Measurements from ENCODE around the gene OR1I1.

The OR1I1 gene

DNA sequence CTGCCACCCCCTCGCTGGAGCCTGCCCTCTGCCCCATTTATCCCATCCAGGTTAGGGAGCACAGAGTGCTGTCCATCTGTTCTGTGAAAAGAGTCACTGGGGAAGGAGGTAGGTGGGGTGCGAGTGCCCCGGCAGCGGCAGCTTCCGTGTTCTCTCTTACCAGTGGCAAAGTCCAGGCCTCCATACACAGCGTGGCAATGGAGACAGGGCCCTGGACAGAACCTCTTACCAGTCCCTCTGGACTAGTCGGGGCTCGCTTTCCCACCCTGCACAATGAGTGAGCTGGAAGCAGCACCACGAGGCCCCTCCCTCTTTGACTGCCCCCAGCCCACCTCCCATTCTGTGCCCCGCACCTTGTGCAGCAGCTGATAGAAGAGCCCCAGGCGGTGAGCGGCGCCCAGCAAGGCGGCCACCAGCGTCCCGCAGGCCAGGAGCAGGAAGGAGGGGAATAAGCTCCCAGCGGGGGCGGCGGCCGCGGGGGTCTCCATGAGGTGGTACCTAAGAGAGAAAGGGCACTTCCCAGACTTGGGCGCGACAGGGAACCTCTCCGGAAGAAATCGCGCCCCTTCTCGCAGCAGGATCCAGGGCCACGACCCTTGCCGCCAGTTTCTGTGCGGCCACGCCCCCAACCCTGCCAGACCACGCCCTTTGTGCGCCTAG is 42.7 kb downstream of the OR1I1 start:
- H3K4me3 ChIP-seq (ENCODE audit: low read depth, low read length): peak overlapping the region; percentile 78
- DNase-seq (ENCODE audit: low read depth): peak; percentile 21
- TF ChIP-seq, protein P1, sequence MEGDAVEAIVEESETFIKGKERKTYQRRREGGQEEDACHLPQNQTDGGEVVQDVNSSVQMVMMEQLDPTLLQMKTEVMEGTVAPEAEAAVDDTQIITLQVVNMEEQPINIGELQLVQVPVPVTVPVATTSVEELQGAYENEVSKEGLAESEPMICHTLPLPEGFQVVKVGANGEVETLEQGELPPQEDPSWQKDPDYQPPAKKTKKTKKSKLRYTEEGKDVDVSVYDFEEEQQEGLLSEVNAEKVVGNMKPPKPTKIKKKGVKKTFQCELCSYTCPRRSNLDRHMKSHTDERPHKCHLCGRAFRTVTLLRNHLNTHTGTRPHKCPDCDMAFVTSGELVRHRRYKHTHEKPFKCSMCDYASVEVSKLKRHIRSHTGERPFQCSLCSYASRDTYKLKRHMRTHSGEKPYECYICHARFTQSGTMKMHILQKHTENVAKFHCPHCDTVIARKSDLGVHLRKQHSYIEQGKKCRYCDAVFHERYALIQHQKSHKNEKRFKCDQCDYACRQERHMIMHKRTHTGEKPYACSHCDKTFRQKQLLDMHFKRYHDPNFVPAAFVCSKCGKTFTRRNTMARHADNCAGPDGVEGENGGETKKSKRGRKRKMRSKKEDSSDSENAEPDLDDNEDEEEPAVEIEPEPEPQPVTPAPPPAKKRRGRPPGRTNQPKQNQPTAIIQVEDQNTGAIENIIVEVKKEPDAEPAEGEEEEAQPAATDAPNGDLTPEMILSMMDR (IDR thresholded peaks at IDR 0.05; ENCODE audit: insufficient read depth, low read depth, low read length, missing control alignments): no peak

DNA sequence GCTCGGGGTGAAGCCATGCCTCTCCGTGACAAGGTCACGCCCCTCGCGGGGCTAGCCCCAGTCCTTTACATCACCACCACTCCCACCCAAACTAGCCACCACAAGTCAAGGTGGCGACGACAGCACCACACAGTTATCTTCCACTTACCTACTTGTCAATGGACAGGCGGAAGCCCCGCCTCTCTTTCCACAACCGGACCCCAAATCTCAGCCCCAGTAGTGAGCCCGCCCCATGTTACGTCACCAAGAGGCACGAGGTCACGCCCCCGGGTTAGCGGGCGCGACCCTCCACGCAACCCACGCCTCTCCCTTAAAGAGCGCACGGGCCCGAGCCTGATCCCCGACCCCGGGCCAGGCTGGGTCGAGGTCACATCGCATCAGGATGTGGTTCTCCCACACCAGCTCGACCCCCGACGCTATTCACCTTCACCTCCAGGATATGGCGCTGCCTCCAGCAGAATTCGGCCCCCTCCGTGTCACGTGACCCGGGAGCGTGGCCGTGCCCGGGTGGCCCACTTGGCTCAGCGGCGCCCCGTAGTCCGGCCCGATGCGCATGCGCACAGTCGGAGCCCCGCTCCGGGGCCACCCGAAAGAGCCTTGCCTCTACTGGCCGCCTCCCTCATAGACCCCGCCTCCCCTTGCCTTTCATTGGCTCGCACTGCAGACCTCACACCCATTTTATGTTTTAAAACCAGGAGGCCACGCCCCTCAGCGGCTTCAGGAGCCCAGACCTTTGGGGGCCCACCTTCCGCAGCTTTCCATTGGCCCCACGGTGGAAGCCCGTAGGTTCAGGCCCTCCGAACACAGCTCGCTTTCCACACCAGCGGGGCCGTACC is 43.4 kb downstream of the OR1I1 start:
- DNase-seq (ENCODE audit: low read depth): peak; percentile 99
- TF ChIP-seq, protein P1 (IDR thresholded peaks at IDR 0.05; ENCODE audit: insufficient read depth, low read depth, low read length, missing control alignments): peak; percentile 8
- H3K4me3 ChIP-seq (ENCODE audit: low read depth, low read length): peak overlapping the region; percentile 78

DNA sequence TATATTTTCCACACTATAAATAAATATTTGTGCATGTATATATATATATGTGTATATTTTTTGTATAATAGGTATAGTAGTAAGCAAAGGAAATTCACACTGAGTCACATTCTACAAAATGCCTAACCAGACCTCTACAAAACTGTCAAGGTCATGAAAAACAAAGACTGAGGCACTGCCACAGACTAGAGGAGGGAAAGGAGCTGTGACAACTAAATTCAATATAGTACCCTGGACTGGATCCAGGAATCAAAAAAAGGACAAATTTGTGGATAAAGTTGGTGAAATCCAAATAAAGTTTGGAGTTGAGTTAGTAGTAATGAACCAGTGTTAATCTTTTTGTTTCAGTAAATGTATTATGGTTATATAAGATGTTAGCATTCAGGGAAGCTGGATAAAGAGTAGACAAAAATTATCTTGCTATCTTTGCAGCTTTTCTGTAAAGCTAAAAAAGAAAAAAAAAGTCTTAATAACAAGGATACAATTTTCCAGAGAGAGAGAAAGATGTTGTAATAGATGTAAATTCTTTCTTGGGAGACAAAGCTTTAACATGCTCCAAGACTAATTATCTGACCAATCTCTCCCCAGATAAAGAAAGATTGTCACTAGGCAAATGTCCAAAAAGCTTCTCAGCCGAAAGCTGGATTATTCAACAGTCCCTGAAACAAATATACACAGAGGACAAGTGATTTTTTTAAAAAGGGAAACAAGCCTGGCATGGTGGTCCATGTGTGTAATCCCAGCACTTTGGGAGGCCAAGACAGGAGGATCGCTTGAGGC is 44.3 kb downstream of the OR1I1 start:
- TF ChIP-seq, protein P1 (IDR thresholded peaks at IDR 0.05; ENCODE audit: insufficient read depth, low read depth, low read length, missing control alignments): no peak
- no peak for DNase-seq (ENCODE audit: low read depth)
- peak overlapping the region; percentile 62 for H3K4me3 ChIP-seq (ENCODE audit: low read depth, low read length)

DNA sequence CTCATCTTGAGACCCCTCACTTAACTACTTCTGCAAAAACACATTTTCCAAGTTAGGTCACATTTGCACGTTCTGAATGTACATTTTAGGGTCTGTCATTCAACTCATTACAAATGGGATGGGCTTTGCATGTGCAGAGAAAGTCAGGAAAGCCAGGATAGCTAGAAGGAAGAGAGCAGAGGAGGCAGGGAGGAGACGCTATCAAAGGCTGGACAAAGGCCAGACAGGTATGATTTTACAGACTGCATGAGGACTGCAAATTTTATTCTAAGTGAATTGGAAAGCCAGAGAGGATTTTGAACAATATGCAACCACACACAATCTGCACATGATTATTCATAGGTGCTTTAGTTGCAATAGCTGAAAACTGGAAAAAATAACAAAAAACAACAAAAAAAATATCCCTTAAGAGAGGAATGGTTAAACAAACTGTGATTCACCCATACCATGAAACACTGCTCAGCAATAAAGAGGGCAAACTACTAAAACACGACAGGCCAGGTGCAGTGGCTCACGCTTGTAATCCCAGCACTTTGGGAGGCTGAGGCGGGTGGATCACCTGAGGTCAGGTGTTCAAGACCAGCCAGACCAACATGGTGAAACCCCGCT is 46.3 kb downstream of the OR1I1 start:
- TF ChIP-seq, protein P1 (IDR thresholded peaks at IDR 0.05; ENCODE audit: insufficient read depth, low read depth, low read length, missing control alignments): no peak
- DNase-seq (ENCODE audit: low read depth): no peak
- H3K4me3 ChIP-seq (ENCODE audit: low read depth, low read length): no peak overlapping the region

DNA sequence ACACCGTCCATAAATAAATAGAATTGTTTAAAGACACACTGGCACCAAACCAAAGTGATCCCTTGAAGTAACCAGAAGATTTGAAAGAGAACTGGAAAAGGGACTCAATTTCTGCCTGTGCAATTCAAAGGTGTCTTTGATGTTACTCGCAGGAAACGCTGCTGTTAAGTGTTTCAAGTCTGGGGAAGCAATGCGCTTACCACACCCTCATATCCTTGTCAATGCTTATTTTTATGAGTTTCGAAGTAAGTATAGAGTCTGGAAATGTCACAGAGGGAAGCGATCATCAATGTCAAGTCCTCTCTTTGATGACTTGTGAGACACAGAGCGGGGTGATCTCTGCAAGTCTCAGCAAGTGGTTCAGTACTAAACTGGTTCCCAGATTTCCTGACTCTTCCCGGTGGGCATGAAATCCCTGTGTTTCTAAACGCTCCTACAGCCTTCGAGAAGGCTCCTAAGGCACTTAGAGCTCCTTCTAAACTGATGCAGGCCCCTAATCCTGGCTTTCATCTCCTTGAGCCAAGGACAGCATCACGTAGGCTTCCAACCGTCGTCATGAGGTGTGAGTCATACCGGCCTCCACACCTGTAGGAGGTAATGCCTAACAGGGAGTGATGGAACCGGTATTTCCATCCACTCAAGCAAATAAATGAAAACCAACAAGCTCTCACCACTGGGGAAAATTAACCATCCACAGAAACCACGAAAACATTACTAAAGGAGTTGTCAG is 48.0 kb downstream of the OR1I1 start:
- no peak for DNase-seq (ENCODE audit: low read depth)
- H3K4me3 ChIP-seq (ENCODE audit: low read depth, low read length): no peak overlapping the region
- TF ChIP-seq, protein P1 (IDR thresholded peaks at IDR 0.05; ENCODE audit: insufficient read depth, low read depth, low read length, missing control alignments): no peak
